HTERT RPE-1 (cell line): ENCODE results near the gene NAV3.

Source experiments
- in situ Hi-C: fragments of 300-500 bp; cut with MboI; formaldehyde crosslinking; loops from 4 replicates; pipeline ENCODE4 v1.14.3; 2020; ENCODE audit warnings: low sequenced_read_pairs

NAV3 gene

DNA sequence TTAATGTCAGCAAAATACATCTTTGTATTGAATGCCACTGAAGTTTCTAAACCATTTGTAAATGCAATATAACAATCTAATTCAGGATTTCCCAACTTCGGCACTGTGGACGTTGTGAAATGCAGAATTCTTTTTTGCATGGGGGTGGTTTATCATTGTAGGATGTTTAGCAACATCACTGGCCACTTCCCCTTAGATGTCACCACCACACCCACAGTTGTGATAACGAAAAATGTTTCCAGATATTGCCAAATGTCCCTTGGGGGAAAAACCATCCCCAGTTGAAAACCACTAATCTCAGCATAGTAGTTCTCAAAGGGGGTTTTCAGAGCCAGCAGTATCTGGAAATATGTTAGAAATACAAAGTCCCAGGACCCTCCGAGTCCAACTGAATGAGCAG, 203.3 kb downstream of the NAV3 start:
- in situ Hi-C loops, result no loop called here

GRCh38 chr12:78035901-78036606, 205.4 kb downstream of the NAV3 start:
- in situ Hi-C loops, result no loop called here

DNA sequence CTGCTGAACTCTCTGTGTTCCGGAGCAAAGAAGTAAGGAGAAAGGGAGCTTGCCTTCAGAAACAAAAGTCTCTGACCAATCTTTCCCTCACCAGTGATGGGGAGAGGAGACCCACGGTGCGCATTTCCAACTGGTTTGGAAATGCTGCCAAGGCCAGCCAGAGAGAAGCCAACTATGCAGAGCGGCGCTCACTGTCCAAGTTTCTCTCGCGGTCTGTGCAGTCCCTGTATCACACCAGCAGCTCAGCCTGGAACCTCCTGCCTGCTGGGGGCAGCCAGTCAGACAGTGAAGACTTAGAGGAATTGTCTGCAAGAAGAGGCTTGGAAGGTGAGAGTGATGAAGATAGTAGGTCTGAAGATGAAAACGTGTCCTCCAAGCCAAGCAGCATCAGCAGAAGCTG, 206.2 kb downstream of the NAV3 start:
- in situ Hi-C loops, result no loop called here

- in situ Hi-C loops, result no loop called here
These were observed 207.0 kb downstream of the NAV3 start for GRCh38 chr12:78037707-78038106.

DNA sequence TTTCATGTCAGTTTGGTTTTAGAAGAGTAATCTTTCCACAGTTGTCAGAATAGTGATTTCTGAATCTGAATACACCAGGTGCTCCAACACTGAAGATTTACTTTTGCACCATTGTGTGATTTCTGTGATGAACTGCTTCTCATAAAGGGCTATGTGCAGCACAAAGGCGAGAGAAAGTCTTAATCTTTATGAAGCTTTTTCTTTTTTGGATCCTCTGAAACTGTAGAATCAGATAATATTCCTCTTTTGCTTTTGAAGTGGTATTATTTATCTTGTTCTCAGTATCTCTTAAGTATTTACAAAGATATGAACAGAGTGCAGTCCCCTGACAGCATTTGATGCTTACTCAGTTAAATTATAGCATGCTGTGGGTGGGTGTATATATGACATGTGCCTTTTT, 207.8 kb downstream of the NAV3 start:
- in situ Hi-C loops, result no loop called here

DNA sequence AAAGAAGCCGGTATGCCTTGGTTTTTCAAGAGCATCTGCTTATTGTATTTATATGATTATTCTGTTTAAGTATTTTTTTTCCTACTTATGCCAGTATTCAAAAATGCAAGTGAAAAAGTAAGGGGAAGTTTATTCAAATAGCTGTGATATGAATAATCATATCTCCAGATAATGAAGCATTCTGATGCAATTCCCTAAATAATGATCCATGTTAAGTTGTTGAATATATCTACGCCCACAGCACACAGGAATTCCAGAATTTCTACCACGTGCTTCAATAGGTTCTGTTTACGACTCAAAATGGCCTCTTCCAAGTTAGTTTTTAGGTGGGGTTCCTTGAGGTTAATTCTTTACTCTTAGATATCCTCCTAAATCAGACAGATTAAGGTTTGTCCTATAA, 208.3 kb downstream of the NAV3 start:
- in situ Hi-C loops, result no loop called here

GRCh38 chr12:78040111-78040510, 209.4 kb downstream of the NAV3 start:
- in situ Hi-C loops, result no loop called here

DNA sequence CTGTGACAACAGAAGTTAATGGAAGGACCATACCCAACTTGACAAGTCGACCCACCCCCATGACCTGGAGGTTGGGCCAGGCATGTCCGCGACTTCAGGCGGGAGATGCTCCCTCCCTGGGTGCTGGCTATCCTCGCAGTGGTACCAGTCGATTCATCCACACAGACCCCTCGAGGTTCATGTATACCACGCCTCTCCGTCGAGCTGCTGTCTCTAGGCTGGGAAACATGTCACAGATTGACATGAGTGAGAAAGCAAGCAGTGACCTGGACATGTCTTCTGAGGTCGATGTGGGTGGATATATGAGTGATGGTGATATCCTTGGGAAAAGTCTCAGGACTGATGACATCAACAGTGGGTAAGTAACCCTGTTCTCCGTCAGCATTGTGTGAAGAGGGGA, 220.1 kb downstream of the NAV3 start:
- in situ Hi-C loops, result no loop called here

DNA sequence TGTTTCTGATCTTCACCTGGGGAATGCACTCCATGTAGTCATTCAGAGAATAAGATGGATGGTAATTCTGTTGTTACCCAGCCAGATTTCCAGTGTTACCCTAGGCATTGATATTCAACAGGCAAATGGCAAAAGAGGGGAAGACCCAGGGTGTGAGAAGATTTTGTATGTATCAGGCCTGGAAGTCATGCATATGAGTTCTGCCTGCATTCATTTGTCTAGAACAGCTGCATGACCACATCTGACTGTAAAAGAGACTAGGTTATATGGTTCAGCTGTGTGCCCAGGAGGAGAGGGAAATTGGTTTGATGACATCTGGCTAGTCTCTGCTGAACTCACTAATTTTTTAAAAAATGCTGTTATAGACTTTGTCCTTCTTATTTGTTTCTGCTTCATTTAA, 224.9 kb downstream of the NAV3 start:
- in situ Hi-C loops, result no loop called here

DNA sequence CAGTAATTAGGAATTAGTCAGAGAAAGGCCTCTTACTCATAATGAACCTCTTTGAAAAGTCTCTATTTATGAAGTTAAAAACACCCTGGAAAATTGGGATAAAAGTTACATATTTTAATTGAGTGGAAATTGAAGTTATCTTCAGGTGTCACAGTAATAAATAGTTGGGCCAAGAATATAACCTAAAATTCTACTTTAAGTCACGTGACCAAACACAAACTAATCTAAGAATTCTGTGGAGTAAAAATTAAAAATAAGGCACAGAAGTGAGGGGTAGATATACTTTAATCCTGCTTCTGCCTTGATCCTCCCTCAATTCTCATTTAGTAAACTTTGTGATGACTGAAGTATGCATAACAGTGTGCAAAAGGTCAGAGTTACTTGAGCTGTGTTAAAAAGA, 226.4 kb downstream of the NAV3 start:
- in situ Hi-C loops, result no loop called here

DNA sequence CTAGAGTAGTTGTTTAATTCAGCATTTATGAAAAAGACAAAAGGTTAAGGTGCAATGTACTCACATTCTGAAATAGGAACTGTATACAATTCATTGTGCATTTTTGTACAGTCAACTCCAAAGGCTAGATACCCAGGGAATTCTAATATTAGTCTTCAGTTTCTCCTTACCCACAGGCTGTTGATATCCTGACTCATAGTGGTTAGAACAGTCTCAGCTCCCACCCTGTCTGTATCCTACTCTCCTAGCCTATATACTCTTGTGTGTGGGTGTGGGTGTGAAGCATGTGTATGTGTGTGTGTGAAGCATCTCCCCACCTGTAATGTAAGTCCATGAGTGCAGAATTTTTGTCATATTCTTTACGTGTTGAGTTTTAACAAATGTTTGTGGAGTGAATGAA, 229.5 kb downstream of the NAV3 start:
- in situ Hi-C loops, result no loop called here

- in situ Hi-C loops, result no loop called here
These were observed 232.1 kb downstream of the NAV3 start for GRCh38 chr12:78062786-78063185.

- in situ Hi-C loops, result no loop called here
These were observed 251.1 kb downstream of the NAV3 start for GRCh38 chr12:78081590-78082314.

- in situ Hi-C loops, result no loop called here
These were observed 255.0 kb downstream of the NAV3 start for GRCh38 chr12:78085542-78086182.

- in situ Hi-C loops, result no loop called here
These were observed 256.1 kb downstream of the NAV3 start for GRCh38 chr12:78086553-78087362.

DNA sequence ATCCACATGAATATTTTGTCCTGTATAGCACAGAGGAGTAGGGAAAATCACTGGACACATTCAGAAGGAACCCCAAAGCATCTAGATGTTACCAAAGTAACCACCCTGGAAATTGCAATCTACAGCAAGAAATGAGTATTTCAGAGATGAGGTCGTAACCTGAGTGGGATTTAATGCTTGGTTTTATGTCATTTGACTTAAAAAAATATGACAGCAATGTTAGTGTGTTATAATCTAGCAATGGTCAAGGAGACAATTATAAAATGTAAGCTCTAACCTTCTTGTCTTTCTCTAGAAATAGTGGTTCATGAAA, 256.6 kb downstream of the NAV3 start:
- in situ Hi-C loops, result no loop called here

- in situ Hi-C loops, result no loop called here
These were observed 257.7 kb downstream of the NAV3 start for GRCh38 chr12:78088391-78088832.

- in situ Hi-C loops, result no loop called here
These were observed 259.6 kb downstream of the NAV3 start for GRCh38 chr12:78090266-78090665.

DNA sequence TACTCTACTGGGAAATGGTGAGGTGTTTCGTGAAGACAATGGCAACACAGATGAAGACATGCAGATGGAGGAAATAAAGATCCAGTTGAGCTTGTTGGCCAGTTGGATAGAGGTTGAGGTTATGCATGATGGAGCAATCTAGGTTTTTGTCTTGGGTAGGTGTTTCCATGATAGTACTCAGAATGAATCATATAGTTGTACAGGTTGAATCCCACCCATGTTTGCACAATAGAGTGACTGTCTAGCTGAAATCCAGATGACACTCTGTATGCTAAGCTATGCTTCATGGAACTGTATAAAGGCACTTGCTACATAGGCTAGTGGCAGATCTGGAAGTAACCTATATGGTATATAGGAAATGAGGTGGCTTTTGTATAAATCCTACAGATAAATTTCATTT, 264.9 kb downstream of the NAV3 start:
- in situ Hi-C loops, result no loop called here

- in situ Hi-C loops, result no loop called here
These were observed 266.4 kb downstream of the NAV3 start for GRCh38 chr12:78096909-78097597.

DNA sequence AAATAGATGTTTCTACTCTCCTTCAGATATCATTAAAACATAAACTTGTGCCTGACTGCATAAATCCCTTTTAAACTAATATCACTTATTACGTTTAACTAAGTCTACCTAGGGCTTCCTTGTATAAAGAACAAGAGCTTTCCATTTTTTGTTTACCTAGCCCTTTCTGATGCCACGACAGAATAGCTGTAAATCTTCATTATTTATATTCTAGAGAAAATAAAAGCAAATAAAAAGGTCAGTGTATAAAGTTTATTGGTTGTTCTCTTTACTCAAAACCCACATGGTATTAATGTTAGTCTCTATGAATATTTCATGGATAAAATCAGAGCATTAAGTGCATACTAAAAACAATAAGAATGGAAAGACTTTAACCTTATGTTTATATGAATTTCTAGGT, 269.1 kb downstream of the NAV3 start:
- in situ Hi-C loops, result no loop called here
